OCI-LY1 (cell line): ENCODE results near the gene SIGLEC8.
"Not testable (repeated sequence)": the region's sequence is repeated elsewhere in the genome, so short reads cannot be mapped to it uniquely, and the experiment has no call there.

Experiments
- H2AFZ ChIP-seq: fragments of 200-600 bp; sonication (generic), shearing (Covaris generic); 2 replicates; pipeline ENCODE4 v1.6.0; 2014; ENCODE audit warnings: antibody characterized with exemption, mild to moderate bottlenecking, low read length
- H3F3A ChIP-seq: fragments of 200-600 bp; sonication (generic), shearing (Covaris generic); 2 replicates; pipeline ENCODE4 v1.6.0; 2014; ENCODE audit warnings: mild to moderate bottlenecking, antibody characterized with exemption, low read length, moderate library complexity; ENCODE audit not compliant: insufficient read depth
- H3K27ac ChIP-seq: fragments of 200-600 bp; sonication (generic); 2 replicates; pipeline ENCODE4 v1.5.1; 2014; ENCODE audit warnings: low read length, mixed run types, mild to moderate bottlenecking, low read depth; ENCODE audit not compliant: poor library complexity, severe bottlenecking
- H3K27me3 ChIP-seq: fragments of 200-600 bp; sonication (generic); 2 replicates; pipeline ENCODE4 v1.6.0; 2014; ENCODE audit warnings: antibody characterized with exemption, mild to moderate bottlenecking, low read length, moderate library complexity; ENCODE audit not compliant: insufficient read depth
- H3K36me3 ChIP-seq: fragments of 200-600 bp; sonication (generic); 2 replicates; pipeline ENCODE4 v1.6.1; 2014; ENCODE audit warnings: mild to moderate bottlenecking, antibody characterized with exemption, low read length, moderate library complexity, mixed read lengths; ENCODE audit not compliant: insufficient read depth
- H3K4me1 ChIP-seq: fragments of 200-600 bp; sonication (generic); 2 replicates; pipeline ENCODE4 v1.5.1; 2014; ENCODE audit warnings: mild to moderate bottlenecking, low read length, moderate library complexity; ENCODE audit not compliant: insufficient read depth, severe bottlenecking
- H3K4me2 ChIP-seq: fragments of 200-600 bp; sonication (generic), shearing (Covaris generic); 2 replicates; pipeline ENCODE4 v1.6.1; 2014; ENCODE audit warnings: low read length
- H3K4me3 ChIP-seq: fragments of 200-600 bp; sonication (generic); 2 replicates; pipeline ENCODE4 v1.5.1; 2014; ENCODE audit warnings: low read length, low read depth, mild to moderate bottlenecking, mixed read lengths; ENCODE audit not compliant: poor library complexity, severe bottlenecking
- H3K79me2 ChIP-seq: fragments of 200-600 bp; shearing (Covaris generic); 2 replicates; pipeline ENCODE4 v1.6.1; 2016; ENCODE audit warnings: mixed run types, low read length, mixed read lengths; ENCODE audit not compliant: insufficient read depth
- H3K9ac ChIP-seq: fragments of 200-600 bp; sonication (generic), shearing (Covaris generic); 2 replicates; pipeline ENCODE4 v1.6.1; 2014; ENCODE audit warnings: mild to moderate bottlenecking, low read length, mixed read lengths
- H3K9me2 ChIP-seq: fragments of 200-600 bp; sonication (generic), shearing (Covaris generic); 2 replicates; pipeline ENCODE4 v1.6.1; 2014; ENCODE audit warnings: low read depth, mild to moderate bottlenecking, low read length, mixed read lengths
- H3K9me3 ChIP-seq: fragments of 200-600 bp; shearing (Covaris generic); 2 replicates; pipeline ENCODE4 v1.6.1; 2014; ENCODE audit warnings: low read length, mixed read lengths
- H4K20me1 ChIP-seq: fragments of 200-600 bp; sonication (generic), shearing (Covaris generic); 2 replicates; pipeline ENCODE4 v1.6.0; 2016; ENCODE audit warnings: mild to moderate bottlenecking, low read length; ENCODE audit not compliant: insufficient read depth
- EZH2 ChIP-seq: fragments of 200-600 bp; sonication (generic), shearing (Covaris generic); IDR thresholded peaks from 2 replicates; pipeline ENCODE4 v1.8.0; 2017; ENCODE audit warnings: borderline replicate concordance, mixed run types, mild to moderate bottlenecking, antibody characterized with exemption, low read length, moderate library complexity, mixed read lengths
- TF ChIP-seq, protein P1 (sequence below): fragments of 200-600 bp; sonication (generic), shearing (Covaris generic); IDR thresholded peaks from 2 replicates; pipeline ENCODE4 v1.5.1; 2017; ENCODE audit warnings: mild to moderate bottlenecking, antibody characterized with exemption, low read length, moderate library complexity, mixed read lengths

The SIGLEC8 gene

GRCh38 chr19:51467864-51468544 is 9.8 kb upstream of the SIGLEC8 start:
- H3K4me1 ChIP-seq: no peaks in the 10 kb centered on the region
- H3K4me2 ChIP-seq: no peak overlapping the region
- no peaks in the 10 kb centered on the region for H3K27me3 ChIP-seq
- no peaks in the 10 kb centered on the region for H3F3A ChIP-seq
- no peaks in the 10 kb centered on the region for H3K36me3 ChIP-seq
- no peaks in the 10 kb centered on the region for H3K9me2 ChIP-seq
- no peaks in the 10 kb centered on the region for H3K9me3 ChIP-seq
- H3K9ac ChIP-seq: no peak overlapping the region
- no peak overlapping the region for H2AFZ ChIP-seq
- TF ChIP-seq EZH2: no peak
- TF ChIP-seq, protein P1, sequence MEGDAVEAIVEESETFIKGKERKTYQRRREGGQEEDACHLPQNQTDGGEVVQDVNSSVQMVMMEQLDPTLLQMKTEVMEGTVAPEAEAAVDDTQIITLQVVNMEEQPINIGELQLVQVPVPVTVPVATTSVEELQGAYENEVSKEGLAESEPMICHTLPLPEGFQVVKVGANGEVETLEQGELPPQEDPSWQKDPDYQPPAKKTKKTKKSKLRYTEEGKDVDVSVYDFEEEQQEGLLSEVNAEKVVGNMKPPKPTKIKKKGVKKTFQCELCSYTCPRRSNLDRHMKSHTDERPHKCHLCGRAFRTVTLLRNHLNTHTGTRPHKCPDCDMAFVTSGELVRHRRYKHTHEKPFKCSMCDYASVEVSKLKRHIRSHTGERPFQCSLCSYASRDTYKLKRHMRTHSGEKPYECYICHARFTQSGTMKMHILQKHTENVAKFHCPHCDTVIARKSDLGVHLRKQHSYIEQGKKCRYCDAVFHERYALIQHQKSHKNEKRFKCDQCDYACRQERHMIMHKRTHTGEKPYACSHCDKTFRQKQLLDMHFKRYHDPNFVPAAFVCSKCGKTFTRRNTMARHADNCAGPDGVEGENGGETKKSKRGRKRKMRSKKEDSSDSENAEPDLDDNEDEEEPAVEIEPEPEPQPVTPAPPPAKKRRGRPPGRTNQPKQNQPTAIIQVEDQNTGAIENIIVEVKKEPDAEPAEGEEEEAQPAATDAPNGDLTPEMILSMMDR: no peak
- no peaks in the 10 kb centered on the region for H3K79me2 ChIP-seq
- no peaks in the 10 kb centered on the region for H4K20me1 ChIP-seq
- H3K27ac ChIP-seq: no peak overlapping the region
- no peak overlapping the region for H3K4me3 ChIP-seq

DNA sequence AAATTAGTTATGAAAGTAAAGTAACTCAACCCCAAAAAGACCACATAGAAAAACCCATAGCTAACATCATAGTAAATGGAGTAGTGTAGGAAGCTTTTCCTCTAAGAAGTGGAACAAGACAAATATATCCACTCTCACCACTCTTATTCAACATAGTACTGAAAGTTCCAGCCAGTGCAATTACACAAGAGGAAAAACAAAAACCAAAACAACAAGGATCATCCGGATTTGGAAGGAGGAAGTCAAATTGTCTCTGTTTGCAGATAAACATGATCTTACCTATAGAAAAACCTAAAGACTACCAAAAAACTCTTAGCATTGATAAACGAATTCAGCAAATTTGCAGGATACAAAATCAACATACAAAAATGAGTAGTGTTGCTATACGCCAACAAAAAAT is 8.5 kb upstream of the SIGLEC8 start:
- no peak overlapping the region for H3K4me3 ChIP-seq
- H3K4me1 ChIP-seq: no peaks in the 10 kb centered on the region
- H3K27ac ChIP-seq: no peak overlapping the region
- no peaks in the 10 kb centered on the region for H3F3A ChIP-seq
- no peaks in the 10 kb centered on the region for H3K9me3 ChIP-seq
- no peak overlapping the region for H3K9ac ChIP-seq
- H3K79me2 ChIP-seq: no peaks in the 10 kb centered on the region
- no peaks in the 10 kb centered on the region for H3K9me2 ChIP-seq
- no peak for TF ChIP-seq EZH2
- TF ChIP-seq, protein P1: no peak
- H3K4me2 ChIP-seq: no peak overlapping the region
- no peak overlapping the region for H2AFZ ChIP-seq
- no peaks in the 10 kb centered on the region for H3K36me3 ChIP-seq
- no peaks in the 10 kb centered on the region for H3K27me3 ChIP-seq
- H4K20me1 ChIP-seq: no peaks in the 10 kb centered on the region

GRCh38 chr19:51463976-51464581 is 5.8 kb upstream of the SIGLEC8 start:
- not testable (repeated sequence) for H3K27me3 ChIP-seq, H3K9ac ChIP-seq, H3K9me2 ChIP-seq, H2AFZ ChIP-seq, H4K20me1 ChIP-seq, H3K4me2 ChIP-seq, H3K36me3 ChIP-seq, H3K27ac ChIP-seq, H3K79me2 ChIP-seq, H3K4me1 ChIP-seq, H3K4me3 ChIP-seq, H3F3A ChIP-seq, H3K9me3 ChIP-seq

DNA sequence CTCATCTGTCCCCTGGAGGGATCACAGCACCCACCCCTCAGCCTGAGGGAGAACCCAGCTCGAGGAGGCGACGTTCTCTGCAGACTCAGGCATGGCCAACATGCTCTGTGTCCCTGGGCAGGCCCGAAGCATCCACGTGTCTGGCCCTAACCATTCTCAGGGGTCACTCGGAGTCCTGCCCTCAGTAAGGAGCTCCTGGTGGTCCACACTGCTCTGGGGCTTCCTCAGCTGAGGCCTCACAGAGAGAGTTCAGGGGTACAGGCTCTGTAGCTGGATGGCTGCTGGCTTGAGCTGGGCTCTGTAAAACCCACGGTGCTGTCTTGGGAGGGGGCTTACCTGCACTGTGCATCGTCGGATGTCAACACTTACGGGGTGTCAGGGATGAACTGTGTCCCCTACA is 4.4 kb upstream of the SIGLEC8 start:
- Histone ChIP-seq H3K4me1 (peaks cover 4% of the 10 kb centered on the region), H3K9ac (no peak overlapping the region), H3K4me3 (no peak overlapping the region), H3K4me2 (no peak overlapping the region), H3K27ac (no peak overlapping the region), H3K36me3 (no peaks in the 10 kb centered on the region), H3K9me3 (no peaks in the 10 kb centered on the region), H2AFZ (no peak overlapping the region), H3K79me2 (no peaks in the 10 kb centered on the region), H4K20me1 (no peaks in the 10 kb centered on the region), H3K9me2 (no peaks in the 10 kb centered on the region), H3F3A (no peaks in the 10 kb centered on the region), H3K27me3 (no peaks in the 10 kb centered on the region)
- TF ChIP-seq, protein P1: no peak
- TF ChIP-seq EZH2: no peak
